HG03354 (cell line): Measurements from ENCODE around the gene SCN4B.

Experiments used
- ATAC-seq: cut with Tn5 transposase; IDR thresholded peaks from one replicate; pipeline ENCODE4 v1.9.1; 2021; ENCODE audit warnings: mild to moderate bottlenecking; ENCODE audit not compliant: unreplicated experiment, poor library complexity, severe bottlenecking

Gene SCN4B

GRCh38 chr11:118084247-118084646 lies 68.4 kb downstream of the SCN4B start:
- ATAC-seq, result no peak
